ENCODE measurements around the gene GNG4. TPM values are rescaled to one million over a fixed set of nuclear protein-coding genes. Genes with fewer than 3 reads are reported as not detected.
A peak's percentile ranks its signal among the peaks of the same experiment; 100 is the strongest.

GNG4 gene
- total and polyA plus RNA-seq, 4 donors = 16.2 to 132 (median 78.6) TPM

- no peaks in the 10 kb centered on the region for H3K9me3 ChIP-seq (ENCODE audit: control insufficient read depth, insufficient read depth, low read length)
- WGBS (ENCODE audit: insufficient coverage) = 57% methylated on average over 4 of the region's 4 CpGs
- no peaks in the 10 kb centered on the region for H3K27me3 ChIP-seq (ENCODE audit: control insufficient read depth, insufficient read depth, low read length)
These were observed 124.3 kb downstream of the GNG4 start for GRCh38 chr1:235525314-235525713.

GRCh38 chr1:235516862-235517446, 132.6 kb downstream of the GNG4 start:
- no peaks in the 10 kb centered on the region for H3K27me3 ChIP-seq (ENCODE audit: control insufficient read depth, insufficient read depth, low read length)
- no peaks in the 10 kb centered on the region for H3K4me1 ChIP-seq (ENCODE audit: control insufficient read depth, insufficient read depth, low read length)
- 60% methylated on average over 3 of the region's 6 CpGs for WGBS (ENCODE audit: insufficient coverage)
- no peak overlapping the region for H3K4me3 ChIP-seq (ENCODE audit: low read depth, low read length)
- H3K36me3 ChIP-seq (ENCODE audit: control insufficient read depth, insufficient read depth, low read length) = no peaks in the 10 kb centered on the region
- DNase-seq (ENCODE audit: low read depth in 4 of 6, low spot score in 6 of 6) = no peak
- H3K27ac ChIP-seq (ENCODE audit: low read depth, low read length) = no peak overlapping the region
- H3K9me3 ChIP-seq (ENCODE audit: control insufficient read depth, insufficient read depth, low read length) = no peaks in the 10 kb centered on the region

More at GRCh38 chr1:235525314-235525713, 124.3 kb downstream of the GNG4 start:
- H3K4me1 ChIP-seq (ENCODE audit: control insufficient read depth, insufficient read depth, low read length) = no peaks in the 10 kb centered on the region
- H3K27ac ChIP-seq (ENCODE audit: low read depth, low read length) = no peak overlapping the region
- no peak overlapping the region for H3K4me3 ChIP-seq (ENCODE audit: low read depth, low read length)
- DNase-seq (ENCODE audit: low read depth in 4 of 6, low spot score in 6 of 6) = no peak
- no peaks in the 10 kb centered on the region for H3K36me3 ChIP-seq (ENCODE audit: control insufficient read depth, insufficient read depth, low read length)

DNA sequence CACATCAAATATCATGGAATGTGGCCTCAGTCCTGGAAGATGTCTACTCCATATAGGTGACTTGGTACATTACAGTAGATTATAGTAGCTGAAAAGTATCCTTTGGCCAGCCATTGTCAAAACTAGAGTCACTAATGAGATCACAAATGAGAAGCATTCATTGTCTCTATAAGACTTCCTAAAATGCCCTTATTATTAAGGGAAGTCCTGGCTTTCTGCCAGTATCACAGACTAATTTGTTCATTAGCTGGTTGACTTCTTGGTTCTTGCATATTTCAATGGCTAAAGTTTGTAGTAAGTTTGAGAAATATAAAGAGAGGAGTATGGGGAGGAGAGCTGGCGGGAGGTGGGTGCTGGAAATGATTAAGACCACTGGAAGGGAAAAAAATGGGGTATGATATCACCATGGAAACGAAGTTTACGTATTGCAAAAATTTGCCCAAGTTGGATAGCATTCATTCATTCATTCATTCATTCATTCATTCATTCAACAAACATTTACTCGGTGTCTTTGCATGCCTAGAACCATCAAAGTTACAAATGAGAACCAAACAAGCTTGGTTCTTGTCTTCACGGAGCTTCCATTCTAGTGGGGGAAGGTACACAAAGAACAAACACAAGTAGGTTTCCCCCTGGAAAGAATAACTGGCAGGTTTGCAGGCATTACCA, 133.6 kb downstream of the GNG4 start:
- no peaks in the 10 kb centered on the region for H3K4me1 ChIP-seq (ENCODE audit: control insufficient read depth, insufficient read depth, low read length)
- H3K36me3 ChIP-seq (ENCODE audit: control insufficient read depth, insufficient read depth, low read length) = no peaks in the 10 kb centered on the region
- H3K27me3 ChIP-seq (ENCODE audit: control insufficient read depth, insufficient read depth, low read length) = no peaks in the 10 kb centered on the region
- H3K9me3 ChIP-seq (ENCODE audit: control insufficient read depth, insufficient read depth, low read length) = no peaks in the 10 kb centered on the region
- H3K27ac ChIP-seq (ENCODE audit: low read depth, low read length) = no peak overlapping the region
- H3K4me3 ChIP-seq (ENCODE audit: low read depth, low read length) = no peak overlapping the region
- peak in 1 of 6 donors; percentile 24 for DNase-seq (ENCODE audit: low read depth in 4 of 6, low spot score in 6 of 6)
- WGBS (ENCODE audit: insufficient coverage) = no CpG with 5 or more reads among the region's 5 CpGs

DNA sequence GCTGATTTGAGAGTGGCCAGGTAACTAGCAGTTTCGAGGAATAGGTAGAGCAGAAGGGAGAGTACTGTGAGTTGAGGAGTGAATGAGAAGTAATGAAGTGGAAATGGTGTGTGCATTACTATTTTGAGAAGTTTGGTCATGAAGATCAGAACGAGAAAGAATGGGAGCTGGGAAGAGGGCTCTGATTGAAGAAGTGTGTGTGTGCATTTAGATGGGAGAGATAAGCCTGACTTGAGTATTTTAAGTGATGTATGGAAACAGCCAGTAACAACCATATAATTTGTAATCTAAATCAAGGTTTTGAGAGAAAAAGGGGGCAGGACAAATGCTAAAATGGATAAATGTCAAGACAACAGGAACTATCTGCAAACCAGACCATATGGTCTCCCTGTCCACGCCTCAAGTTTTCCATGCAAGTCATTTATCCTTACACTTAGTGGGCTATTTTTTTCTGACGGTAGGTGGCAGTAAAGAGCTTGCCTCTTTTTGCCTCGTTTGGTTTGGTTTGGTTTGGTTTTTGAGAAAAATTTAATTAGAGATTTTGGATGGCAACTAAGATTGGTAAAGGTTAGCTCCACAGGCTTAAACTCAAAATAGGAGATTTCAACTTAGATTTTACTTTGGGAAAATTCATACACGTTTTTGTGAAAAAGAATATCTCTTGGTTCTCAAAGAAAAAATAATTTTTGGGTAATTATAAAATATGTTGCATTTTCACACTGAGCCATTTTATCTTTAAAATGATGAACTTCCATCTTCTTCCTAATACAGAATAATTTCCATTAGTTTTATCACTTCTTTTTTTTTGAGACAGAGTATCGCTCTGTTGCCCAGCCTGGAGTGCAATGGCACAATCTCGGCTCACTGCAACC, 135.9 kb downstream of the GNG4 start:
- Histone ChIP-seq H3K4me1 (ENCODE audit: control insufficient read depth, insufficient read depth, low read length) (no peaks in the 10 kb centered on the region), H3K4me3 (ENCODE audit: low read depth, low read length) (no peak overlapping the region), H3K27me3 (ENCODE audit: control insufficient read depth, insufficient read depth, low read length) (no peaks in the 10 kb centered on the region), H3K27ac (ENCODE audit: low read depth, low read length) (no peak overlapping the region), H3K36me3 (ENCODE audit: control insufficient read depth, insufficient read depth, low read length) (no peaks in the 10 kb centered on the region), H3K9me3 (ENCODE audit: control insufficient read depth, insufficient read depth, low read length) (no peaks in the 10 kb centered on the region)
- 97% methylated on average over 3 of the region's 8 CpGs for WGBS (ENCODE audit: insufficient coverage)
- DNase-seq (ENCODE audit: low read depth in 4 of 6, low spot score in 6 of 6) = peak; percentile 53 to 94 (median 70)

DNA sequence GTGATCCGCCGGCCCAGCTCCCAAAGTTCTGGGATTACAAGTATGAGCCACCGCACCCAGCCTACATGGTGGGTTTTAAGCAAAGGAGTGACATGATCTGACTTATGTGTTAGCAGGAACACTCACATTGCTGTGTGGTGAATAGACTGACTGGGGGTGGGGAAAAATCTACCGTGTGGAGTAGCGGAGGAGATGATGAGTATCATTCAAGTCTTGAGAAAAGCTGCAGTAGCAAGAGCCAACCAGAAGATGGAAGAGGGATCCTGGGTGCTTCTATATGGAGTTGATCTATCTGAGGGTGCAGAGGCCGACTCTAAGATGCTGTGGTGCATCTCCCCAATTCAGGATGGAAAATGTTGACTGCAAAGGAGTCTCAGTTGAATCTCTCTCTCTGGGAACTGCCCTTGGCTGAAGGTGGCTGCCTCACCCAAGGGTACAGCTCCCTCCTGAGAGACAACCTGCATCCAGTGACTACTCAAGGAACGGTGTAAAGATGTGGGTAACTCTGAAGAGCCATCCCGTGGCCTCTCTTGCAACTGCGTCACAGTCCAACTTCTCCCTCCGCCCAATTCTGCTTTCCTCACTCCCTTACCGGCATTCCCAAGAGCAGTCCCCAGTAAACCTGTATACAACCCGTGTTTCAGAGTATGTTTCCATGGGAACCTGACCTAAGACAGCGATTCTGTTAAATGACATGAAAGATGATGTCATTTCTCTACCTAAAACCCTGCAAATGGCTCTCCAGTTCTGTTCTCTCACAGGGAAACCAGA, 137.9 kb downstream of the GNG4 start:
- Histone ChIP-seq H3K27me3 (ENCODE audit: control insufficient read depth, insufficient read depth, low read length) (no peaks in the 10 kb centered on the region), H3K4me3 (ENCODE audit: low read depth, low read length) (no peak overlapping the region), H3K9me3 (ENCODE audit: control insufficient read depth, insufficient read depth, low read length) (no peaks in the 10 kb centered on the region), H3K4me1 (ENCODE audit: control insufficient read depth, insufficient read depth, low read length) (no peaks in the 10 kb centered on the region), H3K27ac (ENCODE audit: low read depth, low read length) (no peak overlapping the region), H3K36me3 (ENCODE audit: control insufficient read depth, insufficient read depth, low read length) (no peaks in the 10 kb centered on the region)
- WGBS (ENCODE audit: insufficient coverage) = 73% methylated on average over 12 of the region's 13 CpGs
- peak in 1 of 6 donors; percentile 22 for DNase-seq (ENCODE audit: low read depth in 4 of 6, low spot score in 6 of 6)

- no peak overlapping the region for H3K27ac ChIP-seq (ENCODE audit: low read depth, low read length)
- WGBS (ENCODE audit: insufficient coverage) = 70% methylated on average over 2 of the region's 6 CpGs
- H3K4me3 ChIP-seq (ENCODE audit: low read depth, low read length) = no peak overlapping the region
- H3K36me3 ChIP-seq (ENCODE audit: control insufficient read depth, insufficient read depth, low read length) = no peaks in the 10 kb centered on the region
- DNase-seq (ENCODE audit: low read depth in 4 of 6, low spot score in 6 of 6) = no peak
- no peaks in the 10 kb centered on the region for H3K27me3 ChIP-seq (ENCODE audit: control insufficient read depth, insufficient read depth, low read length)
- H3K4me1 ChIP-seq (ENCODE audit: control insufficient read depth, insufficient read depth, low read length) = peaks cover 1% of the 10 kb centered on the region
- no peaks in the 10 kb centered on the region for H3K9me3 ChIP-seq (ENCODE audit: control insufficient read depth, insufficient read depth, low read length)
These were observed 138.8 kb downstream of the GNG4 start for GRCh38 chr1:235510823-235511222.

- Histone ChIP-seq H3K27ac (ENCODE audit: low read depth, low read length) (no peak overlapping the region), H3K4me1 (ENCODE audit: control insufficient read depth, insufficient read depth, low read length) (peaks cover 10% of the 10 kb centered on the region), H3K4me3 (ENCODE audit: low read depth, low read length) (no peak overlapping the region), H3K9me3 (ENCODE audit: control insufficient read depth, insufficient read depth, low read length) (no peaks in the 10 kb centered on the region), H3K27me3 (ENCODE audit: control insufficient read depth, insufficient read depth, low read length) (no peaks in the 10 kb centered on the region), H3K36me3 (ENCODE audit: control insufficient read depth, insufficient read depth, low read length) (no peaks in the 10 kb centered on the region)
- DNase-seq (ENCODE audit: low read depth in 4 of 6, low spot score in 6 of 6) = no peak
- no CpG with 5 or more reads among the region's 3 CpGs for WGBS (ENCODE audit: insufficient coverage)
These were observed 142.0 kb downstream of the GNG4 start for GRCh38 chr1:235507623-235508022.

DNA sequence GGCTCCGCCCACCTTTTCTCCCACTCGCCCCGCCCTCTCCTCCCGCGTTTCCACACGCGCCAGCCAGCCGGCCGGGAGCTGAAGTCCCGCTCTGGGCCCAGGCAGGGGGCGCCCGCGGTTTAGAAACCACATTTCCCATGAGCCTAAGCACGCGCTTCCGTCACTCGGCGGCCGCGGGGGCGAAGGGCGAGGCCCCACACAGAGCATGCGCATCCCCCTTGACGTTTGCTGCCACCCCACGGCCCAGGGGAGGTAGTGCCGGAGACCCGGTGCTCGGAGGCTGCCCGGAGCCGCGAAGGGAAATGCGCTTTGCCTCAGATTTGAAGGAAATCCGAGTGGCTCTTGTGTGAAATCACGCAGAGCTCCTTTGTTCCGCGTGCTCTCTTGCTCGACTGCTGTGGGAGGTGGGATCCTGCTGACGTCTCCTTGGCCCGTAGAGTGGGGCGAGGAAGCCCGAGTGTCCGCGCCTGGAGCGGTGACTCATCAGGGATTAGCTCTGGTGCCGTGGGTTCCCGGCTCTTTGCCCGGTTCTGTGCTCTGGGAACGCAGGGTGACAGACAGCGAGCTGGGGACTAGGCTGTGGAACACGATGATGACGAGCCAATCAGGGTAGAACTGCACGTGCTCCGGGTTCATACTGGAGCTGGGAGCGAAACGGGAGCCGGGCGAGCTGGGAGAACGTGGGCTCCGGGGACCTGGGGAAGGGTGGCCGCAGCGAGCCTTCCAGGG, 144.9 kb downstream of the GNG4 start:
- DNase-seq (ENCODE audit: low read depth in 4 of 6, low spot score in 6 of 6) = peak; percentile 97 to 100 (median 99)
- Histone ChIP-seq H3K27ac (ENCODE audit: low read depth, low read length) (peak overlapping the region; percentile 100), H3K9me3 (ENCODE audit: control insufficient read depth, insufficient read depth, low read length) (no peaks in the 10 kb centered on the region), H3K4me1 (ENCODE audit: control insufficient read depth, insufficient read depth, low read length) (peaks cover 15% of the 10 kb centered on the region), H3K27me3 (ENCODE audit: control insufficient read depth, insufficient read depth, low read length) (no peaks in the 10 kb centered on the region), H3K36me3 (ENCODE audit: control insufficient read depth, insufficient read depth, low read length) (no peaks in the 10 kb centered on the region), H3K4me3 (ENCODE audit: low read depth, low read length) (peak overlapping the region; percentile 91)
- 0% methylated on average over 61 of the region's 61 CpGs for WGBS (ENCODE audit: insufficient coverage)

GRCh38 chr1:235504122-235504493, 145.5 kb downstream of the GNG4 start, which contains the start of gene B3GALNT2:
B3GALNT2 (minus strand) TSS chr1:235504452; CDS start chr1:235504252, 200 bp downstream.
- no peak for DNase-seq (ENCODE audit: low read depth in 4 of 6, low spot score in 6 of 6)
- Histone ChIP-seq H3K27ac (ENCODE audit: low read depth, low read length) (peak within 1 kb of the TSS; percentile 100), H3K27me3 (ENCODE audit: control insufficient read depth, insufficient read depth, low read length) (no peaks in the 10 kb centered on the region), H3K9me3 (ENCODE audit: control insufficient read depth, insufficient read depth, low read length) (no peaks in the 10 kb centered on the region), H3K36me3 (ENCODE audit: control insufficient read depth, insufficient read depth, low read length) (no peaks in the 10 kb centered on the region), H3K4me1 (ENCODE audit: control insufficient read depth, insufficient read depth, low read length) (peaks cover 15% of the 10 kb centered on the region), H3K4me3 (ENCODE audit: low read depth, low read length) (peak within 1 kb of the TSS; percentile 91)
- under 1% methylated on average over 48 of the region's 48 CpGs for WGBS (ENCODE audit: insufficient coverage)

All from spinal cord (tissue), 10 donors.